Measurements from ENCODE around the gene VWDE.

- TF ChIP-seq CTCF (IDR thresholded peaks at IDR 0.05; ENCODE audit: insufficient read depth, low read depth, low read length) (no peak), EZH2 (IDR thresholded peaks at IDR 0.05; ENCODE audit: insufficient read depth, low read length) (no peak)
Observed at GRCh38 chr7:12391922-12392615, 11.6 kb downstream of the VWDE start.

All from astrocyte (in vitro differentiated cells and primary cell).